HCT116 (cell line): Measurements from ENCODE around the gene CACNG5. TPM values are rescaled to one million over a fixed set of nuclear protein-coding genes. Genes with fewer than 3 reads are reported as not detected.

ENCODE experiments used
- ATAC-seq: fragments of 200-7000 bp; cut with Tn5 transposase; 2 replicates; pipeline ENCODE4 v1.9.1; 2020; ENCODE audit warnings: mild to moderate bottlenecking, moderate library complexity
- BruUV-seq: library from RNA; stranded (reverse); fragments of 400-500 nt; replicated peaks from 2 replicates; lab custom pipeline; 2021; lab: Mats Ljungman, UMichigan
- CTCF ChIA-PET: fragments of 300-600 bp; sonication (Branson Sonifier 250); formaldehyde crosslinking; loops from one replicate; lab custom pipeline; 2021; ENCODE audit warnings: antibody characterized with exemption; lab: Charles Lee
- POLR2A ChIA-PET: fragments of 300-600, 350-600 bp; sonication (Branson Sonifier 250); formaldehyde crosslinking; loops from one replicate; lab custom pipeline; 2021; ENCODE audit warnings: antibody characterized with exemption; lab: Charles Lee
- RAD21 ChIA-PET, 2 experiments: fragments of 300-600 bp; sonication (Branson Sonifier 250); formaldehyde crosslinking; loops; one replicate each; lab custom pipeline; 2023; ENCODE audit warnings: low total read pairs in 2 of 2; ENCODE audit not compliant: uncharacterized antibody in 2 of 2, unreplicated experiment in 2 of 2, low non-redundant PET in 1 of 2; lab: Charles Lee
- DNase-seq: peaks from one replicate; pipeline ENCODE4 v3.0.0-alpha.2; 2010; ENCODE audit warnings: low read depth, low spot score
- H2AFZ ChIP-seq: fragments of 200-600 bp; shearing (Covaris generic), sonication (generic); 2 replicates; pipeline ENCODE4 v1.6.1; 2017; ENCODE audit warnings: low read depth, mixed run types, mixed read lengths, antibody characterized with exemption, low read length; ENCODE audit not compliant: poor library complexity, severe bottlenecking
- H3K27ac ChIP-seq: 2 replicates; pipeline ENCODE4 v1.5.1; 2012; ENCODE audit warnings: low read depth, low read length
- H3K27me3 ChIP-seq: fragments of 200-600 bp; sonication (generic); 2 replicates; pipeline ENCODE4 v1.6.1; 2016; ENCODE audit warnings: mixed run types, low read length, mixed read lengths; ENCODE audit not compliant: insufficient read depth
- H3K36me3 ChIP-seq, 2 experiments: fragments of 200-500 bp in 1 of 2; fragments of 200-600 bp in 1 of 2; sonication (Bioruptor generic) in 1 of 2; sonication (generic) in 1 of 2; 2 replicates each; pipeline versions ENCODE4 v1.5.1 to v1.6.1; 2014 to 2016; ENCODE audit warnings: low read length in 2 of 2, inconsistent platforms in 1 of 2, mixed read lengths in 1 of 2, mixed run types in 1 of 2; ENCODE audit not compliant: insufficient read depth in 2 of 2, control insufficient read depth in 1 of 2
- H3K4me1 ChIP-seq, 2 experiments: fragments of 200-600 bp in 1 of 2; sonication (generic) in 1 of 2; 2 replicates each; pipeline versions ENCODE4 v1.5.1 to v1.6.1; 2012 to 2017; ENCODE audit warnings: low read length in 2 of 2, inconsistent platforms in 1 of 2, mild to moderate bottlenecking in 1 of 2, mixed read lengths in 1 of 2, mixed run types in 1 of 2, moderate library complexity in 1 of 2; ENCODE audit not compliant: insufficient read depth in 2 of 2, control insufficient read depth in 1 of 2
- H3K4me2 ChIP-seq: fragments of 200-600 bp; sonication (generic); 2 replicates; pipeline ENCODE4 v1.6.1; 2017; ENCODE audit warnings: mixed run types, low read length, mixed read lengths
- H3K4me3 ChIP-seq, 2 experiments: fragments of 200-600 bp in 1 of 2; sonication (generic) in 1 of 2; replicated peaks in 1 of 2; 2 replicates each; pipeline ENCODE4 v1.5.1; 2011 to 2016; ENCODE audit warnings: low read length in 2 of 2, control low read depth in 1 of 2, low read depth in 1 of 2, mild to moderate bottlenecking in 1 of 2, mixed read lengths in 1 of 2, mixed run types in 1 of 2
- H3K79me2 ChIP-seq: fragments of 200-600 bp; sonication (generic); 2 replicates; pipeline ENCODE4 v1.6.1; 2017; ENCODE audit warnings: mild to moderate bottlenecking, mixed run types, low read length, moderate library complexity, mixed read lengths; ENCODE audit not compliant: insufficient read depth
- H3K9ac ChIP-seq: fragments of 200-600 bp; sonication (generic); 2 replicates; pipeline ENCODE4 v1.6.1; 2016; ENCODE audit warnings: low read length, mixed read lengths
- H3K9me2 ChIP-seq: fragments of 200-600 bp; sonication (generic), shearing (Covaris generic); 2 replicates; pipeline ENCODE4 v1.6.1; 2017; ENCODE audit warnings: mixed run types, mild to moderate bottlenecking, moderate library complexity; ENCODE audit not compliant: insufficient read depth
- H3K9me3 ChIP-seq, 2 experiments: fragments of 200-500 bp in 1 of 2; fragments of 200-600 bp in 1 of 2; sonication (Bioruptor generic) in 1 of 2; sonication (generic) in 1 of 2; 2 replicates each; pipeline ENCODE4 v1.6.1; 2014 to 2017; ENCODE audit warnings: low read length in 2 of 2, mixed read lengths in 2 of 2, inconsistent platforms in 1 of 2, low read depth in 1 of 2, mild to moderate bottlenecking in 1 of 2, mixed run types in 1 of 2, moderate library complexity in 1 of 2; ENCODE audit not compliant: control insufficient read depth in 1 of 2, insufficient read depth in 1 of 2
- H4K20me1 ChIP-seq: fragments of 200-600 bp; sonication (generic), shearing (Covaris generic); 2 replicates; pipeline ENCODE4 v1.6.1; 2017; ENCODE audit warnings: mixed run types, mild to moderate bottlenecking, moderate library complexity; ENCODE audit not compliant: insufficient read depth
- CTCF ChIP-seq, 3 experiments: fragments of 200-600 bp in 1 of 3; sonication (generic) in 1 of 3; IDR thresholded peaks in 2 of 3; conservative IDR thresholded peaks in 1 of 3; 2 replicates each; pipeline ENCODE4 v1.5.1; 2012 to 2017; ENCODE audit warnings: low read depth in 2 of 3, low read length in 2 of 3, antibody characterized with exemption in 1 of 3, borderline replicate concordance in 1 of 3, control low read depth in 1 of 3, mild to moderate bottlenecking in 1 of 3, mixed read lengths in 1 of 3, mixed run types in 1 of 3, moderate library complexity in 1 of 3; ENCODE audit not compliant: insufficient read depth in 1 of 3
- EGR1 ChIP-seq: IDR thresholded peaks from 2 replicates; pipeline ENCODE4 v1.6.1; 2012; ENCODE audit warnings: low read depth
- ELF1 ChIP-seq: IDR thresholded peaks from 2 replicates; pipeline ENCODE4 v1.6.1; 2012; ENCODE audit warnings: low read depth, borderline replicate concordance
- EZH2phosphoT487 ChIP-seq: fragments of 200-600 bp; IDR thresholded peaks from 2 replicates; pipeline ENCODE4 v1.6.1; 2018; ENCODE audit warnings: antibody characterized with exemption, borderline replicate concordance
- JUND ChIP-seq: IDR thresholded peaks from 2 replicates; pipeline ENCODE4 v1.6.1; 2012
- MAX ChIP-seq: IDR thresholded peaks from 2 replicates; pipeline ENCODE4 v1.6.1; 2012
- SIN3A ChIP-seq: IDR thresholded peaks from 2 replicates; pipeline ENCODE4 v1.6.1; 2012; ENCODE audit warnings: low read depth
- SP1 ChIP-seq: IDR thresholded peaks from 2 replicates; pipeline ENCODE4 v1.6.1; 2012; ENCODE audit warnings: low read depth
- TCF7L2 ChIP-seq: IDR thresholded peaks from 2 replicates; pipeline ENCODE4 v1.7.0; 2011; ENCODE audit warnings: borderline replicate concordance, inconsistent platforms; ENCODE audit not compliant: insufficient read depth, insufficient read length; ENCODE audit errors: extremely low read depth
- ZFX ChIP-seq: fragments of 450-650 bp; IDR thresholded peaks from 2 replicates; pipeline ENCODE4 v1.6.1; 2017
- intact Hi-C: fragments of 100-400 bp; cut with micrococcal nuclease; formaldehyde crosslinking; loops from 2 replicates; pipeline ENCODE4 v1.10.0; 2022
- total RNA-seq: library from RNA; stranded (reverse); gene quantifications from one replicate; pipeline ENCODE4 v1.2.1, GENCODE V29; 2021; ENCODE audit not compliant: unreplicated experiment

CACNG5 gene
- total RNA-seq, 1 experiment from 2014 or later: not detected

- CTCF ChIA-PET: interaction anchor here (1.9 kb wide), 1 partner anchor 9 kb away, joined by 3 read pairs; no protein-coding TSS in a partner anchor
- RAD21 ChIA-PET: no interaction called here
Observed at GRCh38 chr17:66849851-66850580, 15.1 kb downstream of the CACNG5 start.

More at GRCh38 chr17:66849851-66850580, 15.1 kb downstream of the CACNG5 start:
- Histone ChIP-seq H3K4me1 (no peaks in the 10 kb centered on the region), H3K36me3 (no peaks in the 10 kb centered on the region), H3K27me3 (peaks cover 19% of the 10 kb centered on the region; the same call in 1 of the 2 replicates), H3K9me3 (peaks cover 0 to 5% of the 10 kb centered on the region in 2 experiments; a peak in 2 of 4 replicates), H3K4me2 (no peak overlapping the region), H3K27ac (no peak overlapping the region), H3K79me2 (no peaks in the 10 kb centered on the region), H3K9ac (no peak overlapping the region), H2AFZ (no peak overlapping the region), H3K9me2 (no peaks in the 10 kb centered on the region), H4K20me1 (no peaks in the 10 kb centered on the region), H3K4me3 (no peak overlapping the region)
- TF ChIP-seq TCF7L2 (no peak), SP1 (no peak), ELF1 (no peak), EZH2phosphoT487 (no peak), CTCF (IDR thresholded peaks at IDR 0.05 in 2 of 3, conservative IDR thresholded peaks at IDR 0.05 in 1 of 3; ENCODE audit: borderline replicate concordance in 1 of 3, insufficient read depth in 1 of 3, low read depth in 2 of 3, low read length in 2 of 3) (no peak), ZFX (no peak), MAX (no peak), SIN3A (no peak), EGR1 (no peak), JUND (no peak)
- intact Hi-C loops: no loop called here
- POLR2A ChIA-PET: no interaction called here
- no peak for ATAC-seq
- no peak for DNase-seq
- BruUV-seq: no TSS peak
